HepG2 (cell line): ENCODE measurements around the gene GTF2E1. TPM values are rescaled to one million over a fixed set of nuclear protein-coding genes. Genes with fewer than 3 reads are reported as not detected.

Source experiments
- ATAC-seq: fragments of 200-7000 bp; cut with Tn5 transposase; 3 replicates; pipeline ENCODE4 v1.9.1; 2020; ENCODE audit warnings: mild to moderate bottlenecking, moderate library complexity
- BruUV-seq: library from RNA; stranded (reverse); fragments of 400-500 nt; replicated peaks from 2 replicates; lab custom pipeline; 2021; lab: Mats Ljungman, UMichigan
- CTCF ChIA-PET: fragments of 300-600 bp; formaldehyde crosslinking; extraction: SDS; loops from one replicate; lab custom pipeline; 2021; ENCODE audit warnings: low total read pairs, inconsistent platforms, low intra/inter-chr PET ratio; lab: Yijun Ruan, JAX
- POLR2A ChIA-PET: fragments of 350-600 bp; sonication (Branson Sonifier 250); formaldehyde crosslinking; loops from one replicate; lab custom pipeline; 2020; ENCODE audit warnings: antibody characterized with exemption, inconsistent platforms; lab: Yijun Ruan, JAX
- DNase-seq: peaks from one replicate; pipeline ENCODE4 v3.0.0-alpha.2; 2015; ENCODE audit warnings: low spot score
- FAIRE-seq: peaks from 3 replicates; lab custom pipeline; 2011; peaks lifted over from hg19 to GRCh38; lab: Jason Lieb, UNC
- H2AFZ ChIP-seq: one replicate; pipeline ENCODE4 v1.6.1; 2011; ENCODE audit warnings: low read length, inconsistent platforms
- H3K27ac ChIP-seq: fragments of 300-600 bp; 3 replicates; pipeline ENCODE4 v1.8.0; 2011; ENCODE audit warnings: mixed run types, mild to moderate bottlenecking, mixed read lengths, low read length, inconsistent platforms; ENCODE audit not compliant: insufficient read depth; ENCODE audit errors: extremely low read length
- H3K27me3 ChIP-seq, 2 experiments: fragments of 200-600 bp in 1 of 2; 2 replicates in 1 of 2; 3 replicates in 1 of 2; pipeline versions ENCODE4 v1.6.0 to v1.8.0; 2011; ENCODE audit warnings: low read length in 2 of 2, mild to moderate bottlenecking in 2 of 2, moderate library complexity in 2 of 2, inconsistent platforms in 1 of 2; ENCODE audit not compliant: insufficient read depth in 2 of 2, control insufficient read depth in 1 of 2
- H3K36me3 ChIP-seq, 2 experiments: fragments of 200-600 bp in 1 of 2; replicated peaks in 1 of 2; 2 replicates in 1 of 2; 3 replicates in 1 of 2; pipeline versions ENCODE4 v1.5.1 to v1.8.0; 2011; ENCODE audit warnings: low read length in 2 of 2, inconsistent platforms in 1 of 2; ENCODE audit not compliant: insufficient read depth in 2 of 2, control insufficient read depth in 1 of 2
- H3K4me1 ChIP-seq: 2 replicates; pipeline ENCODE4 v1.5.1; 2012; ENCODE audit warnings: low read length, inconsistent platforms; ENCODE audit not compliant: insufficient read depth
- H3K4me2 ChIP-seq: 2 replicates; pipeline ENCODE4 v1.6.0; 2011; ENCODE audit warnings: low read depth, low read length, inconsistent platforms
- H3K4me3 ChIP-seq, 3 experiments: fragments of 200-600 bp in 1 of 3; sonication (generic), shearing (Covaris generic) in 1 of 3; replicated peaks in 1 of 3; 2 replicates each; pipeline ENCODE4 v1.5.1; 2011 to 2016; ENCODE audit warnings: low read length in 3 of 3, inconsistent platforms in 2 of 3, low read depth in 2 of 3, mild to moderate bottlenecking in 2 of 3, control low read depth in 1 of 3, mixed read lengths in 1 of 3; ENCODE audit not compliant: insufficient read depth in 1 of 3
- H3K79me2 ChIP-seq: one replicate; pipeline ENCODE4 v1.6.1; 2011; ENCODE audit warnings: low read length, inconsistent platforms; ENCODE audit not compliant: insufficient read depth
- H3K9ac ChIP-seq: 2 replicates; pipeline ENCODE4 v1.6.0; 2011; ENCODE audit warnings: mild to moderate bottlenecking, low read depth, low read length, inconsistent platforms; ENCODE audit not compliant: insufficient read depth
- H3K9me3 ChIP-seq: 2 replicates; pipeline ENCODE4 v1.5.1; 2012; ENCODE audit warnings: mild to moderate bottlenecking, low read length
- H4K20me1 ChIP-seq: 2 replicates; pipeline ENCODE4 v1.6.0; 2011; ENCODE audit warnings: inconsistent platforms, mild to moderate bottlenecking, low read length, moderate library complexity; ENCODE audit not compliant: insufficient read depth
- ADNP ChIP-seq: sonication (generic); formaldehyde crosslinking; IDR thresholded peaks from 2 replicates; pipeline ENCODE4 v1.4.0; 2020; ENCODE audit warnings: missing genetic modification reagents
- ESRRA ChIP-seq: sonication (generic); formaldehyde crosslinking; IDR thresholded peaks from 2 replicates; pipeline ENCODE4 v1.5.1; 2020; ENCODE audit warnings: mild to moderate bottlenecking, low read depth, missing genetic modification reagents
- NBN ChIP-seq: fragments of 450-650 bp; conservative IDR thresholded peaks from 2 replicates; pipeline ENCODE4 v1.6.1; 2017
- NFE2 ChIP-seq: sonication (generic); formaldehyde crosslinking; IDR thresholded peaks from 2 replicates; pipeline ENCODE4 v1.4.0; 2020; ENCODE audit warnings: missing genetic modification reagents
- POGZ ChIP-seq: sonication (generic); formaldehyde crosslinking; IDR thresholded peaks from 2 replicates; pipeline ENCODE4 v1.4.0; 2020; ENCODE audit warnings: mild to moderate bottlenecking, missing genetic modification reagents
- RAD21 ChIP-seq: fragments of 450-650 bp; formaldehyde crosslinking; IDR thresholded peaks from 2 replicates; pipeline ENCODE4 v1.5.0; 2020; ENCODE audit warnings: mild to moderate bottlenecking
- SALL2 ChIP-seq: sonication (generic); formaldehyde crosslinking; IDR thresholded peaks from 2 replicates; pipeline ENCODE4 v1.8.1; 2023; ENCODE audit warnings: mild to moderate bottlenecking, missing genetic modification reagents, inconsistent platforms
- THRA ChIP-seq: sonication (generic); formaldehyde crosslinking; IDR thresholded peaks from 2 replicates; pipeline ENCODE4 v1.4.0; 2020; ENCODE audit warnings: missing genetic modification reagents, borderline replicate concordance
- WIZ ChIP-seq: sonication (generic); formaldehyde crosslinking; IDR thresholded peaks from 2 replicates; pipeline ENCODE4 v1.5.1; 2020; ENCODE audit warnings: mild to moderate bottlenecking, missing genetic modification reagents
- ZBTB7B ChIP-seq: sonication (generic); formaldehyde crosslinking; IDR thresholded peaks from 2 replicates; pipeline ENCODE4 v1.4.0; 2020; ENCODE audit warnings: missing genetic modification reagents
- ZKSCAN1 ChIP-seq: fragments of 150-350 bp; IDR thresholded peaks from 2 replicates; pipeline ENCODE4 v1.6.1; 2014; ENCODE audit warnings: low read length
- ZNF235 ChIP-seq: sonication (generic); formaldehyde crosslinking; IDR thresholded peaks from 2 replicates; pipeline ENCODE4 v1.8.1; 2023; ENCODE audit warnings: mild to moderate bottlenecking, missing genetic modification reagents, borderline replicate concordance
- ZNF251 ChIP-seq: sonication (generic); formaldehyde crosslinking; IDR thresholded peaks from 2 replicates; pipeline ENCODE4 v1.9.0; 2021; ENCODE audit warnings: mild to moderate bottlenecking, missing genetic modification reagents
- ZNF343 ChIP-seq: sonication (generic); formaldehyde crosslinking; IDR thresholded peaks from 2 replicates; pipeline ENCODE4 v1.4.0; 2020; ENCODE audit warnings: mild to moderate bottlenecking, missing genetic modification reagents
- ZNF510 ChIP-seq: sonication (generic); formaldehyde crosslinking; IDR thresholded peaks from 2 replicates; pipeline ENCODE4 v1.4.0; 2020; ENCODE audit warnings: low read depth, mild to moderate bottlenecking, missing genetic modification reagents
- WGBS: methylation state at CpG from one replicate; pipeline ENCODE4 v1.1.6; 2017; ENCODE audit warnings: low lambda C conversion rate; 5-methylcytosine and 5-hydroxymethylcytosine counted together
- in situ Hi-C: cut with HindIII; loops from 2 replicates; pipeline ENCODE4 v1.10.0; 2017; ENCODE audit warnings: low pct_unique_long_range_greater_than_20kb; ENCODE audit not compliant: extremely low pct_ligation_motif_present
- intact Hi-C: fragments of 100-400 bp; cut with micrococcal nuclease; formaldehyde crosslinking; loops from one replicate; pipeline ENCODE4 v1.10.0; 2022; ENCODE audit not compliant: unreplicated experiment
- polyA plus RNA-seq, 8 experiments: library from polyadenylated mRNA; depleted of rRNA in 3 of 8; stranded (reverse) in 7 of 8; unstranded in 1 of 8; fragments of >200 nt; fragmentation: Illumina TruSeq in 4 of 8; extraction: Trizol in 4 of 8; gene quantifications; 2 replicates each; pipeline versions ENCODE4 v1.2.1 to v1.2.3, GENCODE V29; 2011 to 2016; ENCODE audit warnings: low read depth in 4 of 8, missing spikeins in 1 of 8, mixed read lengths in 1 of 8; ENCODE audit not compliant: insufficient read depth in 1 of 8
- total RNA-seq, 5 experiments: library from RNA; depleted of rRNA; stranded (reverse); fragments of >200 nt; fragmentation: Illumina TruSeq; extraction: Trizol; gene quantifications; 2 replicates each; pipeline ENCODE4 v1.2.3, GENCODE V29; 2016; ENCODE audit warnings: low read depth in 1 of 5
- TF ChIP-seq, protein P1 (sequence below): sonication (generic); formaldehyde crosslinking; IDR thresholded peaks from 2 replicates; pipeline ENCODE4 v1.4.0; 2020; ENCODE audit warnings: missing genetic modification reagents
- TF ChIP-seq, protein P2 (sequence below): sonication (generic); formaldehyde crosslinking; IDR thresholded peaks from 2 replicates; pipeline ENCODE4 v1.5.0; 2020; ENCODE audit warnings: missing genetic modification reagents
- TF ChIP-seq, protein P3 (sequence below): sonication (generic); formaldehyde crosslinking; IDR thresholded peaks from 2 replicates; pipeline ENCODE4 v1.8.0; 2022; ENCODE audit warnings: mild to moderate bottlenecking, missing genetic modification reagents; ENCODE audit not compliant: insufficient replicate concordance

GTF2E1 gene
- total and polyA plus RNA-seq, 2 of the 13 experiments (the other 11 are each of a cell fraction or from before 2014, with no cell fraction given), result 7.7 to 21.5 TPM

- ChIA-PET POLR2A (no interaction called here), CTCF (no interaction called here)
- BruUV-seq, result no TSS peak
- intact Hi-C loops, result no loop called here
- H2AFZ ChIP-seq, result no peak overlapping the region
- H3K9ac ChIP-seq, result no peak overlapping the region
- no peak overlapping the region for H3K4me3 ChIP-seq
- DNase-seq (no peak), FAIRE-seq (no peak), ATAC-seq (no peak)
- no peaks in the 10 kb centered on the region for H3K36me3 ChIP-seq
- no peaks in the 10 kb centered on the region for H3K9me3 ChIP-seq
- H3K4me1 ChIP-seq, result peaks cover 27% of the 10 kb centered on the region
- in situ Hi-C loops, result loop anchor here (5.0 kb wide), 1 partner anchor 170 kb away; no protein-coding TSS in a partner anchor
- H3K27me3 ChIP-seq, result no peaks in the 10 kb centered on the region
- H3K79me2 ChIP-seq, result no peaks in the 10 kb centered on the region
- H4K20me1 ChIP-seq, result no peaks in the 10 kb centered on the region
- WGBS, result 20% methylated on average over 1 of the region's 1 CpG
- H3K4me2 ChIP-seq, result no peak overlapping the region
- H3K27ac ChIP-seq, result no peak overlapping the region
- no peak for TF ChIP-seq ZNF510
- no peak for TF ChIP-seq SALL2 (CRISPR knock-in tag)
- no peak for TF ChIP-seq RAD21
- no peak for TF ChIP-seq WIZ
- no peak for TF ChIP-seq POGZ (CRISPR knock-in tag)
- TF ChIP-seq, protein P1, sequence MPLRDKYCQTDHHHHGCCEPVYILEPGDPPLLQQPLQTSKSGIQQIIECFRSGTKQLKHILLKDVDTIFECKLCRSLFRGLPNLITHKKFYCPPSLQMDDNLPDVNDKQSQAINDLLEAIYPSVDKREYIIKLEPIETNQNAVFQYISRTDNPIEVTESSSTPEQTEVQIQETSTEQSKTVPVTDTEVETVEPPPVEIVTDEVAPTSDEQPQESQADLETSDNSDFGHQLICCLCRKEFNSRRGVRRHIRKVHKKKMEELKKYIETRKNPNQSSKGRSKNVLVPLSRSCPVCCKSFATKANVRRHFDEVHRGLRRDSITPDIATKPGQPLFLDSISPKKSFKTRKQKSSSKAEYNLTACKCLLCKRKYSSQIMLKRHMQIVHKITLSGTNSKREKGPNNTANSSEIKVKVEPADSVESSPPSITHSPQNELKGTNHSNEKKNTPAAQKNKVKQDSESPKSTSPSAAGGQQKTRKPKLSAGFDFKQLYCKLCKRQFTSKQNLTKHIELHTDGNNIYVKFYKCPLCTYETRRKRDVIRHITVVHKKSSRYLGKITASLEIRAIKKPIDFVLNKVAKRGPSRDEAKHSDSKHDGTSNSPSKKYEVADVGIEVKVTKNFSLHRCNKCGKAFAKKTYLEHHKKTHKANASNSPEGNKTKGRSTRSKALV, result no peak
- TF ChIP-seq ESRRA (CRISPR knock-in tag), result no peak
- no peak for TF ChIP-seq THRA (CRISPR knock-in tag)
- TF ChIP-seq ZNF343 (CRISPR knock-in tag), result no peak
- TF ChIP-seq NFE2 (CRISPR knock-in tag), result no peak
- no peak for TF ChIP-seq ADNP
- TF ChIP-seq, protein P2, sequence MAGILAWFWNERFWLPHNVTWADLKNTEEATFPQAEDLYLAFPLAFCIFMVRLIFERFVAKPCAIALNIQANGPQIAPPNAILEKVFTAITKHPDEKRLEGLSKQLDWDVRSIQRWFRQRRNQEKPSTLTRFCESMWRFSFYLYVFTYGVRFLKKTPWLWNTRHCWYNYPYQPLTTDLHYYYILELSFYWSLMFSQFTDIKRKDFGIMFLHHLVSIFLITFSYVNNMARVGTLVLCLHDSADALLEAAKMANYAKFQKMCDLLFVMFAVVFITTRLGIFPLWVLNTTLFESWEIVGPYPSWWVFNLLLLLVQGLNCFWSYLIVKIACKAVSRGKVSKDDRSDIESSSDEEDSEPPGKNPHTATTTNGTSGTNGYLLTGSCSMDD, result no peak
- TF ChIP-seq ZNF235 (CRISPR knock-in tag), result no peak
- TF ChIP-seq, protein P3, sequence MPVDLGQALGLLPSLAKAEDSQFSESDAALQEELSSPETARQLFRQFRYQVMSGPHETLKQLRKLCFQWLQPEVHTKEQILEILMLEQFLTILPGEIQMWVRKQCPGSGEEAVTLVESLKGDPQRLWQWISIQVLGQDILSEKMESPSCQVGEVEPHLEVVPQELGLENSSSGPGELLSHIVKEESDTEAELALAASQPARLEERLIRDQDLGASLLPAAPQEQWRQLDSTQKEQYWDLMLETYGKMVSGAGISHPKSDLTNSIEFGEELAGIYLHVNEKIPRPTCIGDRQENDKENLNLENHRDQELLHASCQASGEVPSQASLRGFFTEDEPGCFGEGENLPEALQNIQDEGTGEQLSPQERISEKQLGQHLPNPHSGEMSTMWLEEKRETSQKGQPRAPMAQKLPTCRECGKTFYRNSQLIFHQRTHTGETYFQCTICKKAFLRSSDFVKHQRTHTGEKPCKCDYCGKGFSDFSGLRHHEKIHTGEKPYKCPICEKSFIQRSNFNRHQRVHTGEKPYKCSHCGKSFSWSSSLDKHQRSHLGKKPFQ, result no peak
- no peak for TF ChIP-seq ZNF251 (CRISPR knock-in tag)
- TF ChIP-seq ZKSCAN1, result no peak
- TF ChIP-seq NBN, result no peak
- TF ChIP-seq ZBTB7B (CRISPR knock-in tag), result no peak
Measured at GRCh38 chr3:120791913-120792312, 49.4 kb downstream of the GTF2E1 start.
